ENCODE measurements around the gene CFL2. TPM values are rescaled to one million over a fixed set of nuclear protein-coding genes. Genes with fewer than 3 reads are reported as not detected.

CFL2 gene
- total RNA-seq, 1 experiment from 2014 or later = 13.9 TPM

- Histone ChIP-seq H3K23ac (ENCODE audit: insufficient read length, low read depth, low read length) (no peak overlapping the region), H3K14ac (ENCODE audit: insufficient read depth, low read length) (no peak overlapping the region), H3K27me3 (ENCODE audit: insufficient read depth, low read length) (no peaks in the 10 kb centered on the region), H4K91ac (ENCODE audit: insufficient read length, low read depth, low read length) (no peak overlapping the region), H3K27ac (ENCODE audit: insufficient read length, low read depth, low read length) (no peak overlapping the region), H3K9me3 (ENCODE audit: control insufficient read depth, low read depth, low read length) (no peaks in the 10 kb centered on the region), H3K56ac (ENCODE audit: insufficient read length, low read depth, low read length) (no peak overlapping the region), H2AFZ (ENCODE audit: low read length) (no peak overlapping the region), H2BK12ac (ENCODE audit: insufficient read length, low read depth, low read length) (no peak overlapping the region), H3K4me2 (ENCODE audit: insufficient read depth, insufficient read length, low read length) (no peak overlapping the region), H2BK5ac (ENCODE audit: insufficient read length, low read length) (no peak overlapping the region), H2AK5ac (ENCODE audit: insufficient read length, low read length) (no peak overlapping the region), H2BK120ac (ENCODE audit: low read depth, low read length, poor library complexity, severe bottlenecking) (no peak overlapping the region), H3K79me2 (ENCODE audit: insufficient read depth, low read length) (no peaks in the 10 kb centered on the region), H3K4ac (ENCODE audit: low read depth, low read length) (no peak overlapping the region), H4K5ac (ENCODE audit: insufficient read length, low read depth, low read length) (no peak overlapping the region), H3K79me1 (ENCODE audit: insufficient read depth, low read depth, low read length, poor library complexity, severe bottlenecking) (no peaks in the 10 kb centered on the region), H3K18ac (ENCODE audit: insufficient read length, low read depth, low read length) (no peak overlapping the region), H3T11ph (ENCODE audit: low read length) (no peak overlapping the region), H3K4me1 (ENCODE audit: insufficient read depth, low read length) (peaks cover 3% of the 10 kb centered on the region; the same call in 1 of the 2 replicates), H2BK15ac (ENCODE audit: low read depth, low read length) (no peak overlapping the region), H3K9ac (ENCODE audit: extremely low read depth, insufficient read length, low read length) (no peak overlapping the region), H3K23me2 (ENCODE audit: insufficient read length, low read depth, low read length, poor library complexity, severe bottlenecking) (no peaks in the 10 kb centered on the region), H2BK20ac (ENCODE audit: low read depth, low read length, poor library complexity, severe bottlenecking) (no peak overlapping the region), H4K8ac (replicated peaks; ENCODE audit: insufficient read length, low read depth, low read length) (no peak overlapping the region), H4K20me1 (ENCODE audit: control insufficient read depth, insufficient read depth, insufficient read length) (no peaks in the 10 kb centered on the region)
- WGBS (ENCODE audit: extremely low coverage, insufficient read length, low lambda C conversion rate) = no CpG with 5 or more reads among the region's 8 CpGs
- no peak overlapping the region for H3K4me3 Mint-ChIP-seq
- no peaks in the 10 kb centered on the region; a peak in 1 of 5 replicates for H3K9me3 Mint-ChIP-seq
- H3K4me1 Mint-ChIP-seq = peaks cover 13 to 14% of the 10 kb centered on the region in 2 experiments
- no peaks in the 10 kb centered on the region for H3K27me3 Mint-ChIP-seq (ENCODE audit: low read depth)
- no peak for DNase-seq
- TF ChIP-seq CTCF (conservative IDR thresholded peaks at IDR 0.05) = no peak
- no peaks in the 10 kb centered on the region for H3K36me3 Mint-ChIP-seq (ENCODE audit: insufficient read depth in 1 of 3, low read depth in 3 of 3)
- no peak overlapping the region for H3K27ac Mint-ChIP-seq
These were observed 35.7 kb downstream of the CFL2 start for GRCh38 chr14:34678735-34679134.

Measured in H9 (cell line).